Measurements from ENCODE around the gene ARL15. TPM values are rescaled to one million over a fixed set of nuclear protein-coding genes. Genes with fewer than 3 reads are reported as not detected.

ARL15 gene
- total and polyA plus RNA-seq, 9 of the 15 experiments (the other 6 are each of a cell fraction or from before 2014, with no cell fraction given), result 18.5 to 80.4 (median 57.0) TPM

DNA sequence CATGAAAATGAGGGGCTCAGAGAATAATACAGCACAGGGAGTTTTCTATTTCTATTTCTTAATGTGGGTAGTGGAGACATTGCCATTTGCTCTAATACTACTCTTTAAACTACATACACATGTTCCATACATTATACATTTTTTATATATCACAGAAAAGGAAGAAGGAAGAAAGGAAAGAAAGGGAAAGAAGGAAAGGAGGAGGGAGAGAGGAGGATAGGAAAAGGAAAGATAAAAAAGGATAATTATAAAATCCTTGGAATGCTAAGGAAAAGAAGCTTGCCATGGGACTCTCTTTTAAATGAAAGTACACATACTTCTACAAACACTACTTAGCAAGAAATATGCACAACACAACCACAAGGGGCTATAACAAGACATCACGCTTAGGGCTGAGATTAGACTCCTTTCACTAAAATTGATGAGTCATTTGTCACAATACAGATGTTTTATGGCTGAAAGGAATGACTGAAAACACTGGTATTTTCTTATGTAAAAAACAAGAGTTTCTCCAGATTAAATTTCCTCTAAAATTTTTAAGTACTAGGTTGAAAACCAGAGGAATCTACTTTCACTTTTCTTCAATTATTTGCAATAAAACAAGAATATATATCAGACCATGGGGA is 219.8 kb downstream of the ARL15 start (continued):
- peak in 1 of 2 experiments; percentile 61; a peak in 1 of 4 replicates for TF ChIP-seq RCOR1 (IDR thresholded peaks at IDR 0.05; ENCODE audit: borderline replicate concordance in 1 of 2, low read depth in 2 of 2, low read length in 2 of 2)
- TF ChIP-seq ZNF133 (CRISPR knock-in tag; IDR thresholded peaks at IDR 0.05), result no peak
- TF ChIP-seq, protein P1, sequence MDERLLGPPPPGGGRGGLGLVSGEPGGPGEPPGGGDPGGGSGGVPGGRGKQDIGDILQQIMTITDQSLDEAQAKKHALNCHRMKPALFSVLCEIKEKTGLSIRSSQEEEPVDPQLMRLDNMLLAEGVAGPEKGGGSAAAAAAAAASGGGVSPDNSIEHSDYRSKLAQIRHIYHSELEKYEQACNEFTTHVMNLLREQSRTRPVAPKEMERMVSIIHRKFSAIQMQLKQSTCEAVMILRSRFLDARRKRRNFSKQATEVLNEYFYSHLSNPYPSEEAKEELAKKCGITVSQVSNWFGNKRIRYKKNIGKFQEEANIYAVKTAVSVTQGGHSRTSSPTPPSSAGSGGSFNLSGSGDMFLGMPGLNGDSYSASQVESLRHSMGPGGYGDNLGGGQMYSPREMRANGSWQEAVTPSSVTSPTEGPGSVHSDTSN (CRISPR knock-in tag; IDR thresholded peaks at IDR 0.05; ENCODE audit: low read depth), result no peak
- TF ChIP-seq, protein P1 (tag; conservative IDR thresholded peaks at IDR 0.05; ENCODE audit: low read depth), result peak; percentile 92
- TF ChIP-seq CXXC5 (CRISPR knock-in tag; IDR thresholded peaks at IDR 0.05), result 0 out of 2 replicates have a peak, but pooled peaks have one; percentile 20
- TF ChIP-seq, protein P2, sequence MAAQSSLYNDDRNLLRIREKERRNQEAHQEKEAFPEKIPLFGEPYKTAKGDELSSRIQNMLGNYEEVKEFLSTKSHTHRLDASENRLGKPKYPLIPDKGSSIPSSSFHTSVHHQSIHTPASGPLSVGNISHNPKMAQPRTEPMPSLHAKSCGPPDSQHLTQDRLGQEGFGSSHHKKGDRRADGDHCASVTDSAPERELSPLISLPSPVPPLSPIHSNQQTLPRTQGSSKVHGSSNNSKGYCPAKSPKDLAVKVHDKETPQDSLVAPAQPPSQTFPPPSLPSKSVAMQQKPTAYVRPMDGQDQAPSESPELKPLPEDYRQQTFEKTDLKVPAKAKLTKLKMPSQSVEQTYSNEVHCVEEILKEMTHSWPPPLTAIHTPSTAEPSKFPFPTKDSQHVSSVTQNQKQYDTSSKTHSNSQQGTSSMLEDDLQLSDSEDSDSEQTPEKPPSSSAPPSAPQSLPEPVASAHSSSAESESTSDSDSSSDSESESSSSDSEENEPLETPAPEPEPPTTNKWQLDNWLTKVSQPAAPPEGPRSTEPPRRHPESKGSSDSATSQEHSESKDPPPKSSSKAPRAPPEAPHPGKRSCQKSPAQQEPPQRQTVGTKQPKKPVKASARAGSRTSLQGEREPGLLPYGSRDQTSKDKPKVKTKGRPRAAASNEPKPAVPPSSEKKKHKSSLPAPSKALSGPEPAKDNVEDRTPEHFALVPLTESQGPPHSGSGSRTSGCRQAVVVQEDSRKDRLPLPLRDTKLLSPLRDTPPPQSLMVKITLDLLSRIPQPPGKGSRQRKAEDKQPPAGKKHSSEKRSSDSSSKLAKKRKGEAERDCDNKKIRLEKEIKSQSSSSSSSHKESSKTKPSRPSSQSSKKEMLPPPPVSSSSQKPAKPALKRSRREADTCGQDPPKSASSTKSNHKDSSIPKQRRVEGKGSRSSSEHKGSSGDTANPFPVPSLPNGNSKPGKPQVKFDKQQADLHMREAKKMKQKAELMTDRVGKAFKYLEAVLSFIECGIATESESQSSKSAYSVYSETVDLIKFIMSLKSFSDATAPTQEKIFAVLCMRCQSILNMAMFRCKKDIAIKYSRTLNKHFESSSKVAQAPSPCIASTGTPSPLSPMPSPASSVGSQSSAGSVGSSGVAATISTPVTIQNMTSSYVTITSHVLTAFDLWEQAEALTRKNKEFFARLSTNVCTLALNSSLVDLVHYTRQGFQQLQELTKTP (IDR thresholded peaks at IDR 0.05; ENCODE audit: low read depth in 1 of 2, partially characterized antibody in 2 of 2), result no peak
- 0 out of 2 replicates have a peak, but pooled peaks have one; percentile 20 for TF ChIP-seq ZNF445 (CRISPR knock-in tag; IDR thresholded peaks at IDR 0.05; ENCODE audit: low read depth)
- no peak for TF ChIP-seq ESRRA (IDR thresholded peaks at IDR 0.05; ENCODE audit: borderline replicate concordance, low read depth)
- peak; percentile 38; the same call in 1 of the 2 replicates for TF ChIP-seq EP300 (IDR thresholded peaks at IDR 0.05; ENCODE audit: low read length)
- TF ChIP-seq NFE2L1 (tag; IDR thresholded peaks at IDR 0.05; ENCODE audit: borderline replicate concordance, low read depth), result peak; percentile 97
- TF ChIP-seq KLF6 (CRISPR knock-in tag; IDR thresholded peaks at IDR 0.05; ENCODE audit: borderline replicate concordance), result no peak
- TF ChIP-seq SOX6 (IDR thresholded peaks at IDR 0.05), result 0 out of 2 replicates have a peak, but pooled peaks have one; percentile 31
- TF ChIP-seq TEAD1 (CRISPR knock-in tag; IDR thresholded peaks at IDR 0.05), result peak in 1 of 2 experiments; percentile 64; a peak in 1 of 4 replicates
- TF ChIP-seq, protein P3, sequence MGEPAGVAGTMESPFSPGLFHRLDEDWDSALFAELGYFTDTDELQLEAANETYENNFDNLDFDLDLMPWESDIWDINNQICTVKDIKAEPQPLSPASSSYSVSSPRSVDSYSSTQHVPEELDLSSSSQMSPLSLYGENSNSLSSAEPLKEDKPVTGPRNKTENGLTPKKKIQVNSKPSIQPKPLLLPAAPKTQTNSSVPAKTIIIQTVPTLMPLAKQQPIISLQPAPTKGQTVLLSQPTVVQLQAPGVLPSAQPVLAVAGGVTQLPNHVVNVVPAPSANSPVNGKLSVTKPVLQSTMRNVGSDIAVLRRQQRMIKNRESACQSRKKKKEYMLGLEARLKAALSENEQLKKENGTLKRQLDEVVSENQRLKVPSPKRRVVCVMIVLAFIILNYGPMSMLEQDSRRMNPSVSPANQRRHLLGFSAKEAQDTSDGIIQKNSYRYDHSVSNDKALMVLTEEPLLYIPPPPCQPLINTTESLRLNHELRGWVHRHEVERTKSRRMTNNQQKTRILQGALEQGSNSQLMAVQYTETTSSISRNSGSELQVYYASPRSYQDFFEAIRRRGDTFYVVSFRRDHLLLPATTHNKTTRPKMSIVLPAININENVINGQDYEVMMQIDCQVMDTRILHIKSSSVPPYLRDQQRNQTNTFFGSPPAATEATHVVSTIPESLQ (CRISPR knock-in tag; IDR thresholded peaks at IDR 0.05), result no peak
- TF ChIP-seq CBX3 (IDR thresholded peaks at IDR 0.05; ENCODE audit: borderline replicate concordance in 1 of 2, low read length in 2 of 2), result no peak

Measured in K562 (cell line).